ENCODE measurements around the gene A2ML1. TPM values are rescaled to one million over a fixed set of nuclear protein-coding genes. Genes with fewer than 3 reads are reported as not detected.

Gene A2ML1
- total and polyA plus RNA-seq, 2 of the 4 experiments (the other 2 are of a cell fraction) = not detected

GRCh38 chr12:8894378-8894777 is 72.0 kb downstream of the A2ML1 start:
- Histone ChIP-seq H3K56ac (ENCODE audit: extremely low read depth, insufficient read depth, low read length) (no peak overlapping the region), H2BK120ac (ENCODE audit: low read depth, low read length) (no peak overlapping the region), H2AFZ (replicated peaks; ENCODE audit: low read length, poor library complexity) (no peak overlapping the region), H3K27me3 (ENCODE audit: control insufficient read depth, insufficient read depth, low read length) (peaks cover 4% of the 10 kb centered on the region), H4K8ac (ENCODE audit: low read depth in 2 of 2, low read length in 2 of 2) (no peak overlapping the region), H3K9me1 (ENCODE audit: insufficient read depth, low read length) (no peaks in the 10 kb centered on the region), H4K91ac (ENCODE audit: insufficient read depth, low read depth, low read length) (no peak overlapping the region), H3K27ac (ENCODE audit: insufficient read depth, low read length) (no peak overlapping the region), H3K4ac (ENCODE audit: low read depth, low read length) (no peak overlapping the region), H4K5ac (ENCODE audit: low read depth, low read length) (no peak overlapping the region), H2AK9ac (replicated peaks; ENCODE audit: low read depth, low read length, poor library complexity) (no peak overlapping the region), H3K36me3 (ENCODE audit: control insufficient read depth, insufficient read depth, low read length) (no peaks in the 10 kb centered on the region), H3K18ac (ENCODE audit: low read depth, low read length) (no peak overlapping the region), H3K9me3 (ENCODE audit: control insufficient read depth, insufficient read depth, low read length) (no peaks in the 10 kb centered on the region), H3K4me1 (ENCODE audit: control insufficient read depth, insufficient read depth, low read length) (no peaks in the 10 kb centered on the region), H2BK15ac (ENCODE audit: low read depth, low read length) (no peak overlapping the region), H3K23ac (ENCODE audit: low read depth, low read length) (no peak overlapping the region), H2AK5ac (ENCODE audit: low read depth, low read length) (no peak overlapping the region), H3K14ac (replicated peaks; ENCODE audit: low read depth, low read length) (no peak overlapping the region), H2BK5ac (ENCODE audit: low read depth, low read length, poor library complexity, severe bottlenecking) (no peak overlapping the region), H3K4me3 (ENCODE audit: insufficient read depth, low read depth, low read length) (no peak overlapping the region), H3K9ac (ENCODE audit: low read depth, low read length) (no peak overlapping the region), H4K20me1 (ENCODE audit: insufficient read depth, low read length) (no peaks in the 10 kb centered on the region), H2BK20ac (ENCODE audit: low read depth, low read length) (no peak overlapping the region), H3K4me2 (ENCODE audit: low read depth, low read length) (no peak overlapping the region; the same call in 1 of the 2 replicates), H3K79me1 (ENCODE audit: low read depth in 1 of 2, low read length in 2 of 2) (no peaks in the 10 kb centered on the region)
- dilution Hi-C loops (cut with HindIII; ENCODE audit: low sequenced_read_pairs, unreplicated experiment) (no loop called here), in situ Hi-C loops (cut with MboI; ENCODE audit: low sequenced_read_pairs) (loop anchor here (5.0 kb wide), 1 partner anchor 212 kb away; no protein-coding TSS in a partner anchor), intact Hi-C loops (cut with micrococcal nuclease) (loop anchor here (10.0 kb wide), 1 partner anchor 350 kb away; the partner anchor contains the start of gene CLEC4E)
- ChIA-PET CTCF (interaction anchor here (0.8 to 0.9 kb wide), 2 partner anchors 21 to 133 kb away, joined by 3 read pairs; no protein-coding TSS in a partner anchor), POLR2A (ENCODE audit: unreplicated experiment) (no interaction called here)
- TF ChIP-seq CTCF (conservative IDR thresholded peaks at IDR 0.05; ENCODE audit: low read depth, low read length) = no peak
- no peak for TF ChIP-seq FOS (IDR thresholded peaks at IDR 0.05; ENCODE audit: low read depth, low read length)
- no peak for TF ChIP-seq POLR2A (IDR thresholded peaks at IDR 0.05; ENCODE audit: low read depth, low read length)
- no peak for ATAC-seq (ENCODE audit: low read depth)
- DNase-seq = no peak
- BruUV-seq (replicated peaks) = no TSS peak
